ENCODE data around the gene XIRP2. TPM values are rescaled to one million over a fixed set of nuclear protein-coding genes. Genes with fewer than 3 reads are reported as not detected.
"Not testable (repeated sequence)": the region's sequence is repeated elsewhere in the genome, so short reads cannot be mapped to it uniquely, and the experiment has no call there.

XIRP2 gene
- total RNA-seq, 1 donor from 2014 or later = not detected

DNA sequence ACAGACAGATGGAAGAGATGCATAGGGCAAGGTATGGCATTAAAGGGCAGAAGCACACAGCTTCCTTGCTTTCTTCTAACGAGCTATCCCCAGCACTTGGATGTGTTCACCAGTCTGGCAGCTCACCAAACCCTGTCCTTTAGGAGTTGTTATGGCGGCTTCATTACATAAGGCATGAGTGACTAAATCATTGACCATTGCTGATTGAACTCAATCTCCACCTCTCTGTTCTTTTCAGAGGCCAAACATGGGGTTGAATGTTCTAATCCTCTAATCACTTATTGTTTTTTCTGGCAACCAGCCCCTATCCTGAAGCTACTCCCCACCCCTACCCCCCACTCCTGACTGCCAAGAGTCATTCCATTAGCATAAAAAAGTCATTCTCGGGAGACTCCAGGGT, 301.8 kb downstream of the XIRP2 start:
- no peak for DNase-seq (ENCODE audit: low read depth in 2 of 2)

DNA sequence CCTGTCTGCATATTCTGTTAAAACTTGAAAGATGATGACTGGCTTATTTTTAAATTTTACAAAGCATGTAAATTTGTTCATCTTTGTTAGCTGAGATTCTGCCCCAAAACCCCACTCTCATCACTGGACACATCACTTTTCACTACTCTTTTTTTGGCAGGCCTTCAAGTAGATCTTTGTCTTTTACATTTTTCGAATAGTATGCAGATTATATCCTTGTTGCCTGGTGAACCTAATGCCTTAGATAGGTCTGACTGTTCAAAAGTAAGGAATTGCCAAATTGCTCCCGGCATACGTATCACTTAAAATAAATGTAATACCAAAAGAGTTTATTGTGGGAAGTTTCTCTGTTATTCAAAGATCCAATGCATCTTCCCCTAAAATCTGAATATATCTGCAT, 303.3 kb downstream of the XIRP2 start:
- DNase-seq (ENCODE audit: low read depth in 2 of 2) = no peak

DNA sequence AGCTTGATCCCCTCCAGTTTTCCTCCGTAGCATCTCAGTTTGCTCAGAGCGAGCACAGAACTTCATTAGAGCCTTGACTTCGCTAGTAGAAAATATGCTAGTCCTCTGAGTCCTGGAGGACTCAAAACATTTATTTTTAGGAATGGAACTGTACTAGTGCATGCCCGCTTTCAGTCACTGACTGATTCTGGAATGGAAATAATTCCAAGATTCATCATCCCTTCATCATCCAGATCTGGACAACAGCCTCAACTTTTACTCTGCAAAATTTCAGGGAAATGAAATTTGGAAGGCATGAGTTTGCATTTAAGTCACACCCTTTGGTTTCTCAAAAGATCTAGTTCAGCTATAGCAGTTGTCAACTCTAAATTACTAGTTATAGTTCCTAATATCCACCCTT, 304.6 kb downstream of the XIRP2 start:
- no peak for DNase-seq (ENCODE audit: low read depth in 2 of 2)

DNA sequence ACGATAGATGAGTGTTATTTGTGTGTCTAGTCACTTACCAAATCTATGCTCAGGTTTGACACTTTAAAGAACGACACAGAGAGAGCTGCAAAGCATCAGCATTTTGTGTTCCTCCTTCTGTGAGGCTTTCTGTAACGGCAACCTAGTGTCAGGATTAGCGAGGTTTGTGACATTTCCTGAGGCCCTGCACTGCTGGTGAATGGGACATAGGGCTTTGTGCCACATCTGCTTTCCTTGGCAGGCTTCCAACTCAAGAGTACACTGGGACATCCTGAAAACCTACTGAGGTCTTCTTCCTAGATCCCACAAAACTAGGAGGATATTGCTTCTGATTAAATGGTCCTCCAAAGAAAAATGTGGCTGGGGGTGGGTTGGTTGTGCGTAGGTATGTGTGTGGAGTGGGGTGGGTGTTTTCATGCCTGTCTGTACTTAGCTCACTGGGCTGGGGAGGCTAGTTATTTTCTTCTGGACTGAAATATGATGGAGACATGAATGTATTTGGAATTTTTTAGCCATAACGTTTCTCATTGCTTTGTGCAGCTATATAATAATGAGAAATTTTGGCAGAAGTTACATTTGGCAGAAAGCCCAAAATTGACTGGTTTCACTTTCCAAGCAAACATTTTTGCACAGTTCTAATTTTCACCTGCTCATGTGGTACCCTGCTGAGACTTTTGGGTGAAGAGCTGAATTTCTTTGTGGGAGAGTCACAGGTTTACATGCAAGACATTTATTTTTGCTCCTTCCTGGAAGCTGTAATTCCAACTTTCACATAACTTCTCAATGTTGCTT, 308.4 kb downstream of the XIRP2 start:
- peak in 1 of 2 donors; percentile 83 for DNase-seq (ENCODE audit: low read depth in 2 of 2)

DNA sequence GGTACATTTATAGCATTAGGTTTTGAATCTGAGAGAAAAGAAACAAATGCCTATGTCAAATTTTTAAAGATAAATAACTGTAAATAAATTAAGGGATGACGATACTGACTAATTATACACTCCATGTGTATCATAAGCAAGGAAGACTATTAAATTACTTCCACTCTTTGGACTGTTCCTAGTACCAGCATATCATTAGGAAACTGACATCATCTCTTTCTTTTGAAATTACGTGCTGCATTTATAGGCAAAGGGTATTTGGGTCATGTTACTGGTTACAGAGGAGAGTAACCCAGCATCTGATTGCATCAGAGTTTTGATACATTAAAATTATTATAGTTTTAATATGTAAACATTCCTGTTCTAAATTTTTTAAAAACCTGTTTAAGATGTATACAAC, 309.7 kb downstream of the XIRP2 start:
- no peak for DNase-seq (ENCODE audit: low read depth in 2 of 2)

DNA sequence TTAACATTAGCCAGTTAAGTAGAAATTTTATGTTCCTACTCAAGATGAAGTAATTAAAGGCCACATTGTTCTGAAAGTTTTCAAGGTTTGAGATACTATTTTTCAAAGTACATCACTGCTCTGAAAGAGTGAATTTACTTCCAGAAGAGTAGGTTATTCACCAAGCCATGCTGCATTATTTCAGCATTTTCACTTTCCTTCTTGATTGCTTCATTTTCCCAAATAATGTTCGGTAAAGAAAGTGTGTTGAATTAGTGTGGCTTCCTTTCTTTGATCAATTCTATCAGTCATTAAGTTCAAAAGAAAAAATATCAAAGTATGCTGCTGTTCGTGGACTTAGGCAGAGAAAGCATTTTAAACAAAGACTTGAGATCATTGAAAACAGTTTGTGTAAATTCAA, 310.3 kb downstream of the XIRP2 start:
- DNase-seq (ENCODE audit: low read depth in 2 of 2) = no peak

DNA sequence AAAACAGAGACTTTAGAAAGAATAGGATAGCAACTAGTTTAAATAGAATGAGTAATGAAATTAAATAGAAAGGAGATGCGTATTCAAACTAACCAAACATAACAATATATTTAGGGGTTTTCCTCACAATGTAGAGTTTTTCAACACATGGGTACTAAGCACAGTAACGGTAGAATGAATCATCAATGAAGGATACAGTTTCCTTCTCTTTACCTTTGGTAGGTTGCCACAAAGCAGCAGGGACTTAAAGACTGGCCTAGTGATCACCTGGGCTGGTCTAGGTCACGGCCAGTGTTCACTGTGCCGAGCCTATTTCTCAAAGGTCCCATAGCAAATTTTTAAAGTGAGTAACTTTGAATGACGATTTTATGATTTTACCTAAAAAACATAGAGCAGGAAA, 311.7 kb downstream of the XIRP2 start:
- DNase-seq (ENCODE audit: low read depth in 2 of 2) = no peak

DNA sequence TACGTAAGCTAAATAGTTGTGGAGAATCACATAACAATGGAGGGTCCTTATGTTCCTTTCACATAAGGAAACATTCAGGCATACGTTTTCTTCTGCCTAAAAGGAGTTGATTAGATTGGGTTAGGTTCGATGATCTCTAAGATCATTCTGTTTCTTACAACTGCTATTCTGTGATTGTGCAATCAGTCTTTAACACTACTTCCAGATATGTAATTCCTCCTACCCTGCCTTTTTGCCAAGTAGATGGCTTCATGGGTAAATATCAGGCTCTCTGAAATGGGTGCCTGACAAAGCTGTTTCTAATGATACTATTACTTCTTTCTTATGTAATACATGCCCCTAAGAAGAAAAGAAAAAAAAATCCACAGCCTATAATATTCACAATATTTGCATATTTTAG, 321.5 kb downstream of the XIRP2 start:
- DNase-seq (ENCODE audit: low read depth in 2 of 2) = no peak

DNA sequence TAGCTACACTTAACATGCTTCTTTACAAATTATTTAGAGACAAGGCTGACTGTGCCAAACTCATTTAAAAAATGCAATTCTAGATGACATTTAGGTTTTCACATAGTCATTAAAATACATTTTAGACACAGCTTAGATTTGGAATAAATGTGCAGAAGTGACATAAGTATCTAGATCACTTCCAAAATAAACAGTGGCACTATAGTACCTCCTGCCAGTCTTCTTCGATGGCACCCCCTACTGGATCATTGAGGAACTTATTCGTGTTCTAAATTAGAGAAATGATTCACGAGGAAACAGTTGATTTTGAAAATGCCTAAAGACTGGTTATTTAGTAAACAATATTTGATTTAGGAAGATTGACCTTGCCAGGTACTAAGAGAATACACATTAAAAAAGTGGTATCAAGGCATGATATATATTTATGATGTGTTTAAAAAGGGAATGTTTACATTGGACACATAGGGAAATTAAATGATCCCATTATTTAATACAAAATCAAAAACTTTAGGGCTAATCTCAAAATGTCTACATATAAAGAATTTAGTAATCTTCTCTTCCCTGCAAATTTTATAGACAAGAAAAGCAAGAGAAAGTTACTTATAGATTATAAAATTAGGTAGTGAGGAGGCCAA, 323.9 kb downstream of the XIRP2 start:
- peak in 1 of 2 donors; percentile 69 for DNase-seq (ENCODE audit: low read depth in 2 of 2)

DNA sequence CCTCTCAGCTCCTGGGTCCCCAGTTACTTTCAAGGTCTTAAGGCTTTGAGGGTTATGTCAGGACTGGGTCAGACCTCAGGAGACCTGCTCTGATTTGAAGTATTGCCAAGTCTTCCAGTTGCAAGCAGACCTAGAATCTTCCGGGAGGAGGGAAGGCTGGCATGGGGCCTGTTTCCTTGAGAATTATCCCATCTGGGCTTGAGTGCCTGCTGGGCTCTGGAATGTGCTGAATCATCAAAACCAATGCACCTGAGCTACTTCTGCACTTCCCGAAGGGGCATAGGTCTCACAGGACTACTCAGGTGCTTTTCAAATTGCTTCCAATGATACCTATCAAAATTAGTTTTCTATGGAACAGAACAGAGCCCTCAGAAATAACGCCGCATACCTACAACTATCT, 327.3 kb downstream of the XIRP2 start:
- no peak for DNase-seq (ENCODE audit: low read depth in 2 of 2)

DNA sequence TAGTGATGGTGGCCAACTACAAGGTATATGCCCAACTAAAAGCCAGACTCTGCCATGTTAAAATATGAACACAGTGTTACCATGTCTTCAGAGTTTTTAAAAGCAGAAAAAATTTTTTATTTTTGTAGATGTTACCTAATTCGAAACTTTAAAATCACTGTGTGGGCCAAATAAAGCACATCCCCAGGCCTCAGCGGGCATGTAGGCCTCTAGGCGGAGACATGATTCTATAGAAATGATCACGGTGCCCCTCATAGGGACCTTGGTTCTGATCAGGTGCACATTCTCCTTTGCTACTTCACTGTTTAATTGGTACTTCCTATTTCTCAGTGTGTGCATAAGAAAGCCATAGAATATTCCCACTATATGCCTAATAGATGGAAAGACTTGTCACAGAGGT, 349.2 kb downstream of the XIRP2 start:
- no peak for DNase-seq (ENCODE audit: low read depth in 2 of 2)

DNA sequence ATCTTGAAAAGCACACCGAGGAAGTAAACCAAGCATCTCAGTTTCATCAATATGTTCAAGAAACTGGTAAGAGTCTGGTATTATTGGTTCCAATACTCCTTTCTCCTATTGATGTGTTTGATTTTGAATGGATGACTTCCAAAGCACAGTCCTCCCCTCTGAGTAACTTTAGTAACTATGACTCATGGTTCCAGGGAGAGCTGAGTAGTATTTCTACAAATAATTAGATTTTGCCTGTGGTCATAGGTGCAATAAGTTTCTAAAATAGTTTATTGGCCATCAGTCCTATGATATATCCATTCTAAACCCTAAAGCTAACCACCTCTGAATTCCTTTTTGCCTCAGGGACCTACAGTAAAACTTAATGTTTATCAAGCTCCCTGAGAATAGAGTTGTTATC, 352.4 kb downstream of the XIRP2 start:
- no peak for DNase-seq (ENCODE audit: low read depth in 2 of 2)

DNA sequence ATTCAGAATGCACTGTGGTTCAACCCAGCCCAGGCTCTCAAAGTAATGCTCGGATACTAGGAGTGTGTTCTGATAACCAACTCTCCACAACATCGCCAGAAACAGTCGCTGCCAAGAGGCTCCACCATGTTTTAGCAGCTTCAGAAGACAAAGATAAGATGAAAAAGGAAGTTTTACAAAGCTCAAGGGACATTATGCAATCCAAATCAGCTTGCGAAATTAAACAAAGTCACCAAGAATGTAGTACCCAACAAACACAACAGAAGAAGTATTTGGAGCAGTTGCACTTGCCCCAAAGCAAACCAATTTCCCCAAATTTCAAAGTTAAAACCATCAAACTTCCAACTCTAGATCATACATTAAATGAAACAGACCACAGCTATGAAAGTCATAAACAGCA, 360.9 kb downstream of the XIRP2 start:
- no peak for DNase-seq (ENCODE audit: low read depth in 2 of 2)

DNA sequence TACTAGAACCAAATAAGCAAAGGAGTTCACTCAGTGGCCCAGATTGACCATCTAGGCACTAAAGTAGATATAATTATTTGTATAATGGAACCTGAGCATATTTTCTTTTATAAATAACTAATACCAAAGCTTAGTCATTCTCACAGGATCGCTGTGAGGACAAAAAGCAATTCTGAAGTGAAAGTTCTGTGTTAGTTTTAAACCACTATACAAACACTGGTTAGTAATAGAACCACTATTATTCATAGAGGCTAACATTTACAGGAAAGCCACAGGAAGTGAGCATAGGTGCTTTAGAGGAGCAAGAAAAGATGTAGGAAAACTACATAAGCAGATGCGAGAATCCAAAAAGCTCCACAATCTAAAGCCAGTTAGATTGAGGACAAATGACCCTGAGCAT, 364.7 kb downstream of the XIRP2 start:
- DNase-seq (ENCODE audit: low read depth in 2 of 2) = no peak

DNA sequence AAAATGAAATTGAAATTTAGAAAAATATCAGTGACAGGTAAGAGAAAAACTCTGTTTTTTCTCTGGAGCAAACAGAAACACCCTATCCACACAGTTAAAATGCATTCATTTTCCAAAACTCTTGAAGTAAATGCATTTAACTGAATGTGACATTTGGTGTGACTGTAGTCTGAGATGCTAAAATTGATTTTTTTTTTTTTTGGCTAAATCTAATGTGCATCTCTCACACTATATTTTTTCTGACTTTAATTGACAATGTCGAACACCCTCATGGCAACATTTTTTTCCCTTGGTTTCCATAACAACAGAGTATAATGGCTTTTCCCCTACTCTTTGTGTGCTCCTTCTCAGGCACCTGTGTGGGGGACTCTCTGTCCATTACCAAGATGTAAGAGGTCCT, 366.4 kb downstream of the XIRP2 start:
- no peak for DNase-seq (ENCODE audit: low read depth in 2 of 2)

DNA sequence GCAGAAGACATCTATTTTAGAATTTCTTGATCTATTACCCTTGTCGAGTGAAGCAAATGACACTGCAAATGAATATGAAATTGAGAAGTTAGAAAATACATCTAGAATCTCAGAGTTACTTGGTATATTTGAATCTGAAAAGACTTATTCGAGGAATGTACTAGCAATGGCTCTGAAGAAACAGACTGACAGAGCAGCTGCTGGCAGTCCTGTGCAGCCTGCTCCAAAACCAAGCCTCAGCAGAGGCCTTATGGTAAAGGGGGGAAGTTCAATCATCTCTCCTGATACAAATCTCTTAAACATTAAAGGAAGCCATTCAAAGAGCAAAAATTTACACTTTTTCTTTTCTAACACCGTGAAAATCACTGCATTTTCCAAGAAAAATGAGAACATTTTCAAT, 370.4 kb downstream of the XIRP2 start:
- DNase-seq (ENCODE audit: low read depth in 2 of 2) = no peak

DNA sequence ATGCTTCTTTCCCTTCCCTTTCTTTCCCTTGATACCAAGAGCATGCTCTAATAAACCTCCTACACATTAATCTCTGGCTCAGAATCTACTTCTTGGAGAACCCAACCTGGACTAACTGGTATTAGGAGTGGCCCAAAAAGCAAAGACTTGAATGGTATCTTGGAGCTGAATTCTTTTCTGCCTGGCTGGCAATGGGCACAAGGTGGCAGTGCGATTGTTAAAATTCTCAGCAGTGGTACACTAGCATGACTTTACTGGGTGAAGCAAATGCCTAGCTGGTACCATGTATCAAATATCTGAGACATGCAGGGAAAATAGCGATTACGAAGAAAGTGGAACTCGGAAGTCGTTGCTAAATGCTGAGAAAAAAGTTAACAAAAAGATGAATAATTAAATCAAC, 376.1 kb downstream of the XIRP2 start:
- DNase-seq (ENCODE audit: low read depth in 2 of 2) = no peak

DNA sequence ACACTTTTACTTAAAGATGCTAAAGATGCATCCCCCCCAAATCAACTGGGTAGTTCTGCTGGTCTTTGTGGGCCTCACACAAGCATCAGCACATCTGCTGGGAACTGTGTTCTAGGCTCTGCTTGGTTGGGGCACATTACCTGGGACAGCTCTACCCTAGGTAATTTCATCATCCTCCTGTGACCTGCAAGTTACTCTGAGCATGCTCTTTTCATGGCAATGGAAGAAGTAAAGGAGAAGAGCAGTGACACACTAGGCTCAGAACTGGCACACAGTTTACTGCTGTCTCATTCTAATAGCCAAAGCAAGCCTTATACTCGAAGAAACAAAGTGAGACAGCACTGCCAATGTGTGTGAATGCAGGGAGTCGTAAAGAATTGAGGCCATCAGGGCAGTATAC, 376.7 kb downstream of the XIRP2 start:
- DNase-seq (ENCODE audit: low read depth in 2 of 2) = no peak

DNA sequence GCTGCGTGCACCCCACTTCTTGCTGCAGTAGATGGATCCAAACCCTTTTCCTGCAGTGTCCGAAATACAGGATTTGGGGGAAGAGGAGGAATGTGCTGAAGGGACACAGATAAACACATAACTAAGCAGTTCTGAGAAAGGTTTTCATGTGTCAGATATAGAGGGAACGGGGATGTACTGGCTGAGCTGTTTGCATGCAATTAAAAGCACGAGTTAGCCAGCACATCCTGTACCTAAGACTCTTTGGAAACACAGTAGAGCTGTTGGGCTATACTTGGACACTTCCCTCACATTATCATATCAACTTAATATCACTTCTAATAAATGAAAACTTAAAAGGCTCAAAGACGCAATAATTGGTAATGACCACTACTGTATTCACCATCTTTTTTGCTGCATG, 377.4 kb downstream of the XIRP2 start:
- DNase-seq (ENCODE audit: low read depth in 2 of 2) = no peak

DNA sequence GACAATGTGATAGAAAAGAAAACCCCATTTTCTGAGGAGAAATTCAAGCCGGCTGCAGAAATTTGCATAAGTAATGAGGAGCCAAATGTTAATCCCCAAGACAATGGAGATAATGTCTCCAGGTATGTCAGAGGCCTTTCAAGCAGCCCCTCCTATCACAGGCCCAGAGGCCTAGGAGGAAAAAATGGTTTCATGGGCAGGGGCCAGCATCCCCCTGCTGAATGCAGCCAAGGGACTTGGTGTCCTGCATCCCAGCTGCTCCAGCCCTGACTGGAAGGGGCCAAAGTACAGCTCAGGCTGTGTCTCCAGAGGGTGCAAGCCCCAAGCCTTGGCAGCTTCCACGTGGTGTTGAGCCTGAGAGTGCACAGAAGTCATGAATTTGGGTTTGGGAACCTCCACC, 380.0 kb downstream of the XIRP2 start:
- not testable (repeated sequence) for DNase-seq (ENCODE audit: low read depth in 2 of 2)

DNA sequence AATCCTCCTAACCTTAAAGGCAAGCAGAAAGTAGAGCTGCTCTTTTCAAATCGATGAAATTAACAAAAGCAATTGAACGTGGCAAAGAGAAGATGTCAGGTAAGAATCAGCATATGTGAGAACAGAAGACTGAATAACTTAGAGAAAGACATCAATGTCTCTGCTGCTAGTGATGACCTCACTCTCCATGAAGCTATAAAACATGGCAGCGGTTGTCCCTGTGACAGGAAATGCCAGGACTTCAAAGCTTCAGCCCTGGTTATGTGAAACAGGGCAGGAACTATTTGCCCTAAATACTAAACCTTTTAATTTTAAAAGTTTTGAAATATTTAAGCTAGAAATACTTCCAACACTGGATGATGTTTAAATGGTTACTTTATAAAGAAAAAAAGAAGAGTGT, 383.7 kb downstream of the XIRP2 start:
- DNase-seq (ENCODE audit: low read depth in 2 of 2) = peak in 1 of 2 donors; percentile 1

DNA sequence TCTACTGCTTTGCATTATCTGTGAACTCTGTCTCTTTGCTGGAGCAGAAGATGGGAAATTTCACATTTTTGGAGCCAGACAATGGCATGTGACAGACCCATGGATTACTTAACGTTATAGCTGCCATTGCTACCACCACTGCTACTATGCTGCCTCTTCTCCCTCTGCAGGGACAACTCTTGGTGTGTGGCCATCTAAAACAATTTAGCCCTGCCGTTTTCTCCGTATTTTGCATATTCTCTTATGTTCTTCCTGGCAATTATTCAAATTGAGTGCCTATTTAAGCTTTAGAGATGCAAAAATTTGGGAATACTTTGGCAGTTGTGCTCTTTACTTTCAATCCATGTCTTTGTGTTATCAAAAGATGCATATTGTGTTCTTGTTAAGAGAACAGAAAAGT, 386.8 kb downstream of the XIRP2 start:
- DNase-seq (ENCODE audit: low read depth in 2 of 2) = no peak

DNA sequence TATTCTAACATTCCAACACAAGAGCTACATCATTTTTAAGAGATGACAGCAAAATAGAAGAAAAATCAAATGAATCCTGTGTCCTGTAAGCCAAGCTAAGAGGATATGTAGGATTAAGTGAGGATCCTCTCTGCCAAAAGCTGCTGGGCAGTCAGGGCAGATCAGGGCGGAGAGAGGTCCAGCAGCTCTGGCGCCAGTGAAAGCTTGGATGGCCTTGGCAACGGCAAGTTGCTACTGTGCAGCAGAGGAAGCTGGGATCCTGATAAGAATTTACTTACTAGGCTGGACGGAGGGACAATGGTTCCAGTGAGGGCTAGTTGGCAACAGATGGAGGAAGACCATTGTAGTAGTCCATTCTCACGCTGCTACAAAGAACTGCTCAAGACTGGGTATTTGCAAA, 391.5 kb downstream of the XIRP2 start:
- no peak for DNase-seq (ENCODE audit: low read depth in 2 of 2)
